ENCODE data around the gene NUP107.
A peak's percentile ranks its signal among the peaks of the same experiment; 100 is the strongest.

Gene NUP107

GRCh38 chr12:68792952-68793351, 106.2 kb downstream of the NUP107 start:
- no peaks in the 10 kb centered on the region for H4K20me1 ChIP-seq (ENCODE audit: low read depth, low read length)
- no peak for TF ChIP-seq EZH2phosphoT487 (conservative IDR thresholded peaks at IDR 0.05; ENCODE audit: low read length)
- no peak for TF ChIP-seq CTCF (IDR thresholded peaks at IDR 0.05; ENCODE audit: insufficient read depth, low read length, poor library complexity, severe bottlenecking)
- no peaks in the 10 kb centered on the region for H3K9me3 ChIP-seq (ENCODE audit: insufficient read depth, low read length)
- no peaks in the 10 kb centered on the region for H3K79me2 ChIP-seq (ENCODE audit: insufficient read depth, low read length)
- H3K9me2 ChIP-seq (replicated peaks; ENCODE audit: insufficient read depth, low read length), result no peaks in the 10 kb centered on the region
- peak overlapping the region; percentile 23 for H3K4me2 ChIP-seq (ENCODE audit: low read depth, low read length, poor library complexity, severe bottlenecking)
- H3K9ac ChIP-seq (ENCODE audit: low read length), result no peak overlapping the region
- H3K4me3 ChIP-seq (ENCODE audit: insufficient read depth, low read length, poor library complexity, severe bottlenecking), result no peak overlapping the region
- no peaks in the 10 kb centered on the region for H3K27me3 ChIP-seq (ENCODE audit: low read length)
- 0 out of 2 replicates have a peak overlapping the region, but pooled peaks have one; percentile 28 for H3K27ac ChIP-seq (ENCODE audit: low read depth, low read length)
- H2AFZ ChIP-seq (ENCODE audit: low read depth, low read length, severe bottlenecking), result peak overlapping the region; percentile 71
- H3F3A ChIP-seq (ENCODE audit: insufficient read depth), result no peaks in the 10 kb centered on the region
- no peaks in the 10 kb centered on the region for H3K36me3 ChIP-seq (ENCODE audit: low read length)

- H3K79me2 ChIP-seq (ENCODE audit: insufficient read depth, low read length), result no peaks in the 10 kb centered on the region
- H3K4me2 ChIP-seq (ENCODE audit: low read depth, low read length, poor library complexity, severe bottlenecking), result peak overlapping the region; percentile 23
- H3K9me3 ChIP-seq (ENCODE audit: insufficient read depth, low read length), result no peaks in the 10 kb centered on the region
- no peaks in the 10 kb centered on the region for H3K36me3 ChIP-seq (ENCODE audit: low read length)
- H3K9me2 ChIP-seq (replicated peaks; ENCODE audit: insufficient read depth, low read length), result no peaks in the 10 kb centered on the region
- H4K20me1 ChIP-seq (ENCODE audit: low read depth, low read length), result no peaks in the 10 kb centered on the region
- H3K27me3 ChIP-seq (ENCODE audit: low read length), result no peaks in the 10 kb centered on the region
- H3K27ac ChIP-seq (ENCODE audit: low read depth, low read length), result 0 out of 2 replicates have a peak overlapping the region, but pooled peaks have one; percentile 24
- no peak overlapping the region for H3K9ac ChIP-seq (ENCODE audit: low read length)
- H3K4me3 ChIP-seq (ENCODE audit: insufficient read depth, low read length, poor library complexity, severe bottlenecking), result no peak overlapping the region
- TF ChIP-seq CTCF (IDR thresholded peaks at IDR 0.05; ENCODE audit: insufficient read depth, low read length, poor library complexity, severe bottlenecking) (no peak), EZH2phosphoT487 (conservative IDR thresholded peaks at IDR 0.05; ENCODE audit: low read length) (no peak)
- H3F3A ChIP-seq (ENCODE audit: insufficient read depth), result no peaks in the 10 kb centered on the region
- peak overlapping the region; percentile 71 for H2AFZ ChIP-seq (ENCODE audit: low read depth, low read length, severe bottlenecking)
Measured at GRCh38 chr12:68793436-68793835, 106.7 kb downstream of the NUP107 start.

GRCh38 chr12:68793975-68794652, 107.3 kb downstream of the NUP107 start:
- Histone ChIP-seq H4K20me1 (ENCODE audit: low read depth, low read length) (no peaks in the 10 kb centered on the region), H3K27me3 (ENCODE audit: low read length) (no peaks in the 10 kb centered on the region), H3K36me3 (ENCODE audit: low read length) (no peaks in the 10 kb centered on the region), H3K9ac (ENCODE audit: low read length) (no peak overlapping the region), H3F3A (ENCODE audit: insufficient read depth) (no peaks in the 10 kb centered on the region), H3K9me2 (replicated peaks; ENCODE audit: insufficient read depth, low read length) (no peaks in the 10 kb centered on the region), H3K4me3 (ENCODE audit: insufficient read depth, low read length, poor library complexity, severe bottlenecking) (no peak overlapping the region), H2AFZ (ENCODE audit: low read depth, low read length, severe bottlenecking) (peak overlapping the region; percentile 71), H3K4me2 (ENCODE audit: low read depth, low read length, poor library complexity, severe bottlenecking) (no peak overlapping the region), H3K9me3 (ENCODE audit: insufficient read depth, low read length) (no peaks in the 10 kb centered on the region), H3K79me2 (ENCODE audit: insufficient read depth, low read length) (no peaks in the 10 kb centered on the region), H3K27ac (ENCODE audit: low read depth, low read length) (no peak overlapping the region)
- TF ChIP-seq CTCF (IDR thresholded peaks at IDR 0.05; ENCODE audit: insufficient read depth, low read length, poor library complexity, severe bottlenecking) (no peak), EZH2phosphoT487 (conservative IDR thresholded peaks at IDR 0.05; ENCODE audit: low read length) (no peak)
